Measurements from ENCODE around the gene CCDC85C.

The CCDC85C gene

GRCh38 chr14:99572173-99572999, 31.6 kb downstream of the CCDC85C start:
- no peak for DNase-seq (ENCODE audit: low read depth)

- DNase-seq (ENCODE audit: low read depth), result no peak
These were observed 32.6 kb downstream of the CCDC85C start for GRCh38 chr14:99571303-99571986.

- no peak for DNase-seq (ENCODE audit: low read depth)
These were observed 33.3 kb downstream of the CCDC85C start for GRCh38 chr14:99570544-99571302.

GRCh38 chr14:99569725-99570543, 34.1 kb downstream of the CCDC85C start:
- DNase-seq (ENCODE audit: low read depth), result no peak

GRCh38 chr14:99568567-99569560, 35.1 kb downstream of the CCDC85C start:
- DNase-seq (ENCODE audit: low read depth), result no peak

GRCh38 chr14:99566390-99567354, 37.3 kb downstream of the CCDC85C start:
- no peak for DNase-seq (ENCODE audit: low read depth)

GRCh38 chr14:99566009-99566389, 38.0 kb downstream of the CCDC85C start:
- DNase-seq (ENCODE audit: low read depth), result no peak

- no peak for DNase-seq (ENCODE audit: low read depth)
These were observed 38.6 kb downstream of the CCDC85C start for GRCh38 chr14:99565383-99565782.

GRCh38 chr14:99564926-99565259, 39.1 kb downstream of the CCDC85C start:
- DNase-seq (ENCODE audit: low read depth), result no peak

- no peak for DNase-seq (ENCODE audit: low read depth)
These were observed 39.6 kb downstream of the CCDC85C start for GRCh38 chr14:99564256-99564925.

GRCh38 chr14:99563749-99564129, 40.3 kb downstream of the CCDC85C start:
- no peak for DNase-seq (ENCODE audit: low read depth)

GRCh38 chr14:99562856-99563748, 40.9 kb downstream of the CCDC85C start:
- DNase-seq (ENCODE audit: low read depth), result no peak

GRCh38 chr14:99561864-99562263, 42.1 kb downstream of the CCDC85C start:
- no peak for DNase-seq (ENCODE audit: low read depth)

- DNase-seq (ENCODE audit: low read depth), result no peak
These were observed 42.9 kb downstream of the CCDC85C start for GRCh38 chr14:99560922-99561683.

GRCh38 chr14:99560403-99560802, 43.6 kb downstream of the CCDC85C start:
- DNase-seq (ENCODE audit: low read depth), result no peak

GRCh38 chr14:99559286-99559990, 44.6 kb downstream of the CCDC85C start:
- DNase-seq (ENCODE audit: low read depth), result no peak

Data from activated T-helper 9 cell treated with anti-CD3 and anti-CD28 coated beads, Interleukin-2, amount 50 U/mL, for 16 hours (primary cell).